Mucosa of rectum (tissue), 2 donors: ENCODE results near the gene C9orf78.

ENCODE experiments used
- H3K27ac ChIP-seq, 2 donors: one replicate each; pipeline ENCODE4 v1.7.0; 2013; ENCODE audit warnings: inconsistent platforms in 2 of 2, low read depth in 2 of 2, low read length in 2 of 2
- H3K27me3 ChIP-seq, 2 donors: one replicate each; pipeline ENCODE4 v1.7.0; 2013; ENCODE audit warnings: low read length in 2 of 2; ENCODE audit not compliant: control insufficient read depth in 2 of 2, insufficient read depth in 2 of 2
- H3K36me3 ChIP-seq, 2 donors: one replicate each; pipeline ENCODE4 v1.7.0; 2013; ENCODE audit warnings: low read length in 2 of 2; ENCODE audit not compliant: control insufficient read depth in 2 of 2, insufficient read depth in 2 of 2
- H3K4me1 ChIP-seq, 2 donors: one replicate each; pipeline ENCODE4 v1.7.0; 2013; ENCODE audit warnings: low read length in 2 of 2, mild to moderate bottlenecking in 1 of 2; ENCODE audit not compliant: control insufficient read depth in 2 of 2, insufficient read depth in 2 of 2
- H3K4me3 ChIP-seq, 2 donors: one replicate each; pipeline ENCODE4 v1.7.0; 2013; ENCODE audit warnings: low read length in 2 of 2
- H3K9ac ChIP-seq, 2 donors: one replicate each; pipeline ENCODE4 v1.7.0; 2013; ENCODE audit warnings: low read length in 2 of 2, low read depth in 1 of 2, mild to moderate bottlenecking in 1 of 2
- H3K9me3 ChIP-seq, 2 donors: one replicate each; pipeline ENCODE4 v1.7.0; 2013; ENCODE audit warnings: low read length in 2 of 2; ENCODE audit not compliant: control insufficient read depth in 2 of 2
- donor health status: healthy.
- donor health status: Normal muscosa, but diverticular disease.

The C9orf78 gene

DNA sequence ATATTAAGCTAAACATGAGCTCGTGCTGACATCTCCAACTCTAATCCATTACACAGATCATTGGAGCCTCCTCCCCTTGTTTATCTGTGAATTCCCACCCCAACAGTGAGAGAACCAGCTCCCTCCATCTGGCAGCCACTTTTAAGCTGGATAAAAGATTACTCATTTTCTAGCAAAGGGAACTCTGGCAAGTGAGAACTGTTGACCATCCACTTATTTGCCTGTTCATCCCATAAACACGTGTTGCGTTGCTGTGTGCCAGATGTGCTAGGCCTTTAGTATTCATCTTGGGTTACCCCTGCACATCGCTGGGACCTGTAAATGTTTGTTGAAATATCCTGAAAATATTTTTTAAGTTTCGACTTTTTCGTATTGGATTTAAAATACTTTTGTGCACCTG is 8.7 kb downstream of the C9orf78 start:
- Histone ChIP-seq H3K4me1 (peaks cover 3 to 7% of the 10 kb centered on the region in 2 donors), H3K36me3 (peaks cover 23 to 47% of the 10 kb centered on the region in 2 donors), H3K4me3 (no peak overlapping the region), H3K27me3 (no peaks in the 10 kb centered on the region), H3K27ac (no peak overlapping the region), H3K9me3 (no peaks in the 10 kb centered on the region), H3K9ac (no peak overlapping the region)

DNA sequence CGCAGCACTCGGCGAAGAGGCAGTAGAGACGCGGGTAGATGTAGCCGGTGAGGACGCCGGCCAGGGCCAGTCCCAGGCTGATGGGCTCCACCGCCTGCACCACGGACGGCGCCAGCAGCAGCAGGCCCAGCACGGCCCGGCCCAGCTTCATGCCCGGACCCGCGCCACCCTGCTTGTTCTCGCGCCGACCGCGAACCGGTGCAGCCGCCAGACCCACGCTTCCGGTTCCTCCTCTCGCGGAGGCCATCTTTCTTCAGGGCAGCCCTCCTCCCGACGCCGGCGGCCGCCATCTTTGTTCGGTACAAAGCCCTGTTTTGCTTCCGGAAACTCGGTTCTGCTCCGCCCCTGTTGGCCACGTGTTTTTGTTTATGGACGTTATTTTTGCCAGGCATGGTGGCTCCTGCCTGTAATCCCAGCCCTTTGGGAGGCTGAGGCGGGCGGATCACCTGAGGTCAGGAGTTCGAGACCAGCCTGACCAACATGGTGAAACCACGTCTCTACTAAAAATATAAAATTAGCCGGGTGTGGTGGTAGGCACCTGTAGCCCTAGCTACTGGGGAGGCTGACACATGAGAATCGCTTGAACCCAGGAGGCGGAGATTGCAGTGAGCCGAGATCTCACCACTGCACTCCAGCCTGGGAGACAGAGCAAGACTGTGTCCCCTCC is 11.0 kb downstream of the C9orf78 start, which contains the start of gene TOR1A:
TOR1A (minus strand) TSS at position 202 of the 667 bp plus-strand sequence; CDS start at position 151, 51 bp downstream.
- H3K4me1 ChIP-seq = peaks cover 3 to 7% of the 10 kb centered on the region in 2 donors
- peak within 1 kb of the TSS; percentile 79 to 94 for H3K4me3 ChIP-seq
- no peaks in the 10 kb centered on the region for H3K27me3 ChIP-seq
- peak within 1 kb of the TSS; percentile 72 to 79 for H3K9ac ChIP-seq
- H3K27ac ChIP-seq = peak within 1 kb of the TSS; percentile 57 to 76
- peaks cover 22 to 37% of the 10 kb centered on the region in 2 donors for H3K36me3 ChIP-seq
- no peaks in the 10 kb centered on the region for H3K9me3 ChIP-seq

DNA sequence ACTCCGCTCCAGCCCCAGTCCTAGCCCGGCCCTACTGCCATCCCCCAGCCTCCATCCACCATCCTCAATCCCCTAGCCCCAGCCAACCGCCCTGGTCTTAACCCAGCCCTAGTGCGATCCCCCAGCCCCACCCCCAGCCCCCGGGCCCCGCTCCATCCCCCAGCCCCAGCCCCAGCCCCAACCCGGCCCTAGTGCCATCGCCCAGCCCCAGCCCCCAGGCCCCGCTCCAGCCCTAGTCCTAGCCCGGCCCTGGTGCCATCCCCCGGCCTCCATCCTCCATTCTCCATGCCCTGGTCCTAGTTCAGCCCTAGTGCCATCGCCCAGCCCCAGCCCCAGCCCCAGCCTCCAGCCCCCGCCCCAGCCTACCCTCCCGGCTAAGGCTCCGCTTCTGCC is 11.5 kb downstream of the C9orf78 start:
- Histone ChIP-seq H3K27me3 (no peaks in the 10 kb centered on the region), H3K4me3 (peak overlapping the region; percentile 78 to 94), H3K9me3 (no peaks in the 10 kb centered on the region), H3K27ac (peak overlapping the region; percentile 57 to 76), H3K9ac (peak overlapping the region; percentile 72 to 79), H3K36me3 (peaks cover 21 to 37% of the 10 kb centered on the region in 2 donors), H3K4me1 (peaks cover 3 to 7% of the 10 kb centered on the region in 2 donors)

DNA sequence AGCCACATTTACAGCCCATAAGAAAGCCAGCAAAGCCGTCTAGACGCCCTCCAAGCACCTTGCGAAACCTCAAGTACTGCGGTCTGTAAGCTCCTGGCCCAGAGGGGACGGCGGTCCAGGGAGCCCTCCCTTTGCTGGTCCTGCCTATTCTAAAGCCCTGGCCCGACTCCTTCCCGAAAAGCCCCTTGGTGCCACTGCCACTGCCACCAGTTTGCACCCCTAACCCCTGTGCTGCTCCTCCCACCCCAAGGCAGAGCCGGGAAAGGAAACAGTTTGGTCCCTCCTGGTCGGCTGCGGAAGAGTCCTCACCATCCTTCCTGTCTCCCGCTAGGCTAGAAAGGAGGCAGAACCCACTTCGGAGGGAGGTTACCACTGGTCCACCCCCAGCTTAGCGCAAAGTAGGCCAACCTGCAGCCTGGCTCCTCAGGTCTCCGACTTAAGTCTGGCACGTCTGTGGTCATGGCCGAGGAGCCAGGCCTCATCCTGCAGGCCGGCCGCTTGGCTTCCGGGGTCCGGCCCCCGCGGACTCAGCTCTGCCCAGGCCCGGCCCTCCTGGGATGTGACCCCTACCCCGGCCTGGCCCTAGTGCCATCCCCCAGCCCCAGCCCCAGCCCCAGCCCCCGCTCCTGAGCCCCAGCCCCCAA is 12.1 kb downstream of the C9orf78 start:
- no peaks in the 10 kb centered on the region for H3K27me3 ChIP-seq
- H3K36me3 ChIP-seq = peaks cover 23 to 38% of the 10 kb centered on the region in 2 donors
- H3K9me3 ChIP-seq = no peaks in the 10 kb centered on the region
- H3K9ac ChIP-seq = peak overlapping the region; percentile 26 to 64
- H3K4me3 ChIP-seq = peak overlapping the region; percentile 79 to 94
- H3K27ac ChIP-seq = peak overlapping the region in 1 of 2 donors; percentile 15
- H3K4me1 ChIP-seq = peaks cover 3 to 7% of the 10 kb centered on the region in 2 donors

DNA sequence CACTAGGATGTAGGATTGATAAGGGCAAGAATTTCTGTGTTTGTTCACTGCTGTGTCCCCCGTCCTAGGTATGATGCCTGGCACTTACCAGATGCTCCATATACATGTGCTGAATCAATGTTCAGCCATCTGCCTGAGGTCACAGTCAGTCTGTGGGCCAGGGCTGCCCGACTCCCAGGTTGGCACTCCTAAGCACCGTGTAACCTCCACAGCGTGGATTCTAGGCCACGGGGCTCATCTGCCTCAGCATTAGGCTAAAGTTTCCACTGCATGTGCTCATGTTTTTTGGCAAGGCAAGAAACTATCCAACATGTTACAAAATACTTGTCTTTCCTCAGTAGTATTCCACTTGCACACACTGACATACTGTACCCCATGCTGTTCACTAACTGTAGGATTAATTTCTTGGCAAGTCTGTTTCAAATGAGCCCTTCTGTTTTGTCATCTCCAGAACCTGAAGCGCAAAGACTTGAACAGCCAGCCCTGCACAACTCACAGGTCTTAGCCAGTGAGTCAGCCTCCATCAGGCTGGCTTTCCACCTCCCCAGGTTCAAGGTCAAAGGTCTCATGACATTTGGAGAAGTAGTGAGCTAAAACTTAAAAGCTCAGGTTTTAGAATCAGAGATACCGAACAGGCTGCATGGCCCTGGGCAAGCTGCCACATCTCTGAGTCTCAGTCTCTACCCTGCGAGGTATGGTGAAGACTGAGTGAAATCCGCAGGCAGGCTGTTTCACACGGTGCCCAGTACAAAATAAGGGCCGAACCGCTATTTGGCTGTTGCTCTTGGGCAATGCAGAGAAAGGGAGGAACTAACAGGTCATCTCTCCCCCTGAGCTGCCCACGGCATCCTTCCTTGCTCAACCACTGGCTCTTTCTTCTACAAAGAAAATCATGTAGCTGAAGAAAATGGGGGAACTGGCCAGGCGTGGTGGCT is 18.3 kb downstream of the C9orf78 start:
- H3K4me3 ChIP-seq = no peak overlapping the region

DNA sequence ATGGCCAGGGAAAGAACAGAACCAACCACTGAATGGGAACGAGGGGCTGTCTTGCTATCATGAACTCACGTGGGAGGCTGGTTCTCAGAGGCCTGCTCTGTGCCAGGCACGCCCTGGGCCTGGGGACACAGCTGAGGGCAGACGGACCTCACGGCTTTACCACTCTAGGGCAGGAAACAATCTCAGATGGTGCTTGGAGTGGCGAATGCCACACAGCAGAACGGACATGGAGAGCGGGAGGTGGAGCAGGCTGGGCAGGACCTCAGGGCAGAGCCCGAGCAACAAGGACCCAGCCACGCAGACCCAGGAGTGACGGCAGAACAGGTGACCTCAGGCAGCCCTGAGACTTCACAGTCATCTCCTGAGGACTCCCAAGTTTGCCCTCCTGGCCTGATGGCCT is 19.8 kb downstream of the C9orf78 start:
- Histone ChIP-seq H3K27ac (no peak overlapping the region), H3K36me3 (peaks cover 34 to 60% of the 10 kb centered on the region in 2 donors)

More for the DNA sequence above, 18.3 kb downstream of the C9orf78 start:
- Histone ChIP-seq H3K9ac (no peak overlapping the region), H3K9me3 (no peaks in the 10 kb centered on the region), H3K4me1 (peaks cover 10 to 11% of the 10 kb centered on the region in 2 donors), H3K27ac (no peak overlapping the region), H3K27me3 (no peaks in the 10 kb centered on the region), H3K36me3 (peaks cover 38 to 68% of the 10 kb centered on the region in 2 donors)

DNA sequence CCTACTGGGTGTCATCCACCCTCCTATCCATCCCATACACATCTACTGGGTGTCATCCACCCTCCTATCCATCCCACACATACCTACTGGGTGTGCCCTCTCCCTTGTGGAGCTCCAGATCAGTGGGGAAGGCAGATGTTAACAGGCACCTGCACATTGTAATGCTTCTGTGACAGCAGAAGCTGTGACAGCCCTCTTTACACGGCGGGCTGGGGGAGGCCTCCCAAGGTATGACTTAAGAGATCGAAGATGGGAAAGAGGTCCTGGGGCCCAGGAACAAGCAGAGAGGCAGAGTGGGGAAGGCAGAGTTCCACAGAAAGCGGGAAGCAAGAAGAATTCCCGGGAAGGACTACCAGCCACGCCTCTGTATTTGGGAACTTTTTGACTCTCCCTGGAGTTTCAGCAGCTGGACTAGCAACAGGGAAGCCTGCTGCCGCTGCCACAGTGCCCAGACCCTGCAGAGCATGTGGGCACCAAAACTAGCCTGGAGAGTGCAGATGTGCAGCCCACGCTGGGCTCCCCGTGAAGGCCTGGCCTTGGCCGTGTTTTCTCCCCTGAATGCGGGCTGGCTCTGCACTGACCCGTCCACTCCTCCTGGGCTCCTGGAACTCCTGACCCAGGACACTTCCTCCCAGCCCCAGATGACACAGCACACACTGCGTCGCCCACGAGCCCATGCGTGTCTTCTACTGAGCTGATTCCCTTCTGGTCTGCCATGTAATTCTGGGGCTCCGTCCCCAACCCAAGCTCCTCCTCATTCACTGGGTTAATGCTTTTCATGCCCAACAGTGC is 20.4 kb downstream of the C9orf78 start:
- Histone ChIP-seq H3K4me1 (peaks cover 24 to 26% of the 10 kb centered on the region in 2 donors), H3K27me3 (no peaks in the 10 kb centered on the region), H3K9me3 (no peaks in the 10 kb centered on the region), H3K27ac (no peak overlapping the region), H3K9ac (no peak overlapping the region), H3K4me3 (no peak overlapping the region), H3K36me3 (peaks cover 37 to 62% of the 10 kb centered on the region in 2 donors)

More for the DNA sequence above, 19.8 kb downstream of the C9orf78 start:
- no peak overlapping the region for H3K4me3 ChIP-seq
- no peak overlapping the region for H3K9ac ChIP-seq
- H3K9me3 ChIP-seq = no peaks in the 10 kb centered on the region
- H3K27me3 ChIP-seq = no peaks in the 10 kb centered on the region
- H3K4me1 ChIP-seq = peaks cover 17 to 21% of the 10 kb centered on the region in 2 donors

DNA sequence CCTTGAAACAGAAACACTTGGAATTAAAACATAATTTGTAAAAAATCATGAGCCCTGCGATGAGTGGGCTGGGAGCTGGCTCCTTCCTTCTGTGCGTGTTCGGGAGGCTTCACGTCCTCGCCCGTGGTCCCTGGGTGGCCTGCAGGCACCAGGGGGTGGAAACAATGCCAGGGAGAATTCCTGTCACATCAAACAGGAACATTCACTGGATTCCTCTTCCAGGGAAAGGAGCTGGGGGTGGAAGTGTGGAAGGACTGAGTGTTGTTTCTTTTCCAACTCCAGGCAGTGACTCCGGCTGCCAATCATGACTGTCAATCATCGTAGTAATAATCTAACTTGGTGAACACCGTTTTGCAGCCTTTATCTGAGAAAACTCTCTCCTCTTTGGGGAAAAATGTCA is 21.4 kb downstream of the C9orf78 start:
- H3K4me3 ChIP-seq = no peak overlapping the region
- H3K36me3 ChIP-seq = peaks cover 42 to 68% of the 10 kb centered on the region in 2 donors
- H3K9me3 ChIP-seq = no peaks in the 10 kb centered on the region
- H3K4me1 ChIP-seq = peaks cover 25 to 26% of the 10 kb centered on the region in 2 donors
- no peaks in the 10 kb centered on the region for H3K27me3 ChIP-seq
- no peak overlapping the region for H3K27ac ChIP-seq
- no peak overlapping the region for H3K9ac ChIP-seq

DNA sequence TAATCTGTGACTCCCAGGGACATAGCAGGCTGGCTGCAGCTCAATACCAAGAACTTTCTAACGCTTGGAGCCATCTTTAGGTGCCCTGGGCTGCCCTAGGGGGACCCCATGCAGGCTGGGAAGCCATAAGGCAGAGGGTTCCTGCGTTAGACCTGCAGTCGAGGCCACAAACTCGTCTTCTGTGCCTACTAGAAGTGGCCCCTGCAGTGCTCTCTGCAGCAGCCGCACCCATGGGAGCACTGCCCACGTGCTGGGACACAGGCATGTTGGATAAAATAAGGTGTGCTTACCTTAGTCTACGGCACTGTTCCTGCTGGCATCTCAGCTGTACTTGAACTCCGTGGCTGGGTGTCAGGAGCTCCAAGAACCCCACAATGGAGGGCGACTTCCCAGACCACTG is 22.7 kb downstream of the C9orf78 start:
- H3K9me3 ChIP-seq = no peaks in the 10 kb centered on the region
- H3K4me1 ChIP-seq = peaks cover 25 to 26% of the 10 kb centered on the region in 2 donors
- H3K9ac ChIP-seq = peak overlapping the region in 1 of 2 donors; percentile 21
- H3K4me3 ChIP-seq = peak overlapping the region in 1 of 2 donors; percentile 38
- H3K36me3 ChIP-seq = peaks cover 35 to 66% of the 10 kb centered on the region in 2 donors
- H3K27me3 ChIP-seq = no peaks in the 10 kb centered on the region
- peak overlapping the region; percentile 75 to 76 for H3K27ac ChIP-seq
